CD4-positive, alpha-beta T cell treated with Interleukin-6 for 4 hours (primary cell): ENCODE data around the gene GSPT2.
"Not testable (repeated sequence)": the region's sequence is repeated elsewhere in the genome, so short reads cannot be mapped to it uniquely, and the experiment has no call there.

Source experiments
- DNase-seq: peaks from one replicate; pipeline ENCODE4 v3.0.0-alpha.2; 2020; ENCODE audit warnings: mixed read lengths

Gene GSPT2

DNA sequence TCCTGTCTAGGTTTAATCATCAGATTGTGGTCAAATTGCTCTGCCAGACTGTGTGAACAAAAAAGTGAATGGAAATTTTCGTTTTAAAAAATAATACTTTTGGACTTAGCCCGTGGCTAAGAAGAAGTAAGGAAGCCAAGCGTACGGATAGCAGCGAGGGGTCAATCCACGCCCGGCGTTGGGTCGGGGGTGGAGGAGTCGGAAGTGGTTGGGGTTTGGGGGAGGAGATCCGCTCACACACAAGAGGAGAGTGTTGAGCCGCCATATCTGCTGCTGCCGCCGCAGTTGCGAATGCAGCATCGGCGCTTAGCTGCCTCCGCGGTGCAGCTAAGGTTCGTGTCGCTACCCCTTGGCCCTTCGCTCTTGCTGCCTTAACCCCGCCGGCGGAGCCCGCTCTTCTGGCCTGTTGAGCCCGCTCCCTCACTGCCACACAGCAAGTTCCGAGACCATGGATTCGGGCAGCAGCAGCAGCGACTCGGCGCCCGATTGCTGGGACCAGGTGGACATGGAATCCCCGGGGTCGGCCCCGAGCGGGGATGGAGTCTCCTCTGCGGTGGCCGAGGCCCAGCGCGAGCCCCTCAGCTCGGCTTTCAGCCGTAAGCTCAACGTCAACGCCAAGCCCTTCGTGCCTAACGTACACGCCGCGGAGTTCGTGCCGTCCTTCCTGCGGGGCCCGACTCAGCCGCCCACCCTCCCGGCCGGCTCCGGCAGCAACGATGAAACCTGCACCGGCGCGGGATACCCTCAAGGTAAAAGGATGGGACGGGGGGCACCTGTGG, at the start of gene GSPT2:
Gene GSPT2, plus strand, starts transcription at position 264 of the 779 bp plus-strand sequence. Its CDS starts 185 bp downstream, at position 449.
- peak; percentile 58 for DNase-seq

DNA sequence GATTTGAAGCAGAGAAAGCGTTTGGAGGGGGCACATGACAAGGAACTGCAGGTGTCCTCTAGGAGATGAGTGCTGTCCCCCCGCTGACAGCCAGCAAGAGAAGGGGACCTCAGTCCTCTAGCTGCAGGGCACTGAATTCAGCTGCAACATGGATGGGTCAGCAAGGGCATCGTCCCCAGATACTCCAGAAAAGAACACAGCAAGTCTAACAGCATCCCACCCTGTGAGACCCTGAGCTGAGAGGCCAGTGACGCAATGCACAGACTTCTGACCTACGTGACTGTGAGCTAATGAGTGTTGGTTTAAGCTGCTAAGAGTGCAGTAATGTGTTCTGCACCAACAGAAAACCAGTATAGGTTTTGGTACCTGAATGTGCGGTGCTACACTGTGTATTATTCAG, 49.0 kb upstream of the GSPT2 start:
- DNase-seq, result no peak

DNA sequence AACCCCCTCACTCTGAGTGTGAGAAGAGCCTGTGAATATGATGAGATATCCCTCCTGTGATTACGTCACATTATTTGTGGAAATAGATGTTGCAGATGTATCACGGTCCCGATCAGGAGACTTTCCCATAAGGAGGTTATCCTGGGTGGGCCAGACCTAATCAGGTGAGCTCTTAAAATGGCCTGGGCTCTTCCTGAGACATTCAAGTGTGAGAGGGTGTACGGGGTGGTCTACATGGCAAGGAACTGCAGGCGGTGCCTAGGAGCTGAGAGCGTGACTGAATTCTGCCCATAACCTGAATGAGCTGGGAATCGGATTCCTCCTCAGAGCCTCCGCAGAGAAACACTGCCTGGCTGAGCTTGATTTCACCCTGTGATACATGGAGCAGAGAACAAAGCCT, 45.8 kb upstream of the GSPT2 start:
- no peak for DNase-seq

DNA sequence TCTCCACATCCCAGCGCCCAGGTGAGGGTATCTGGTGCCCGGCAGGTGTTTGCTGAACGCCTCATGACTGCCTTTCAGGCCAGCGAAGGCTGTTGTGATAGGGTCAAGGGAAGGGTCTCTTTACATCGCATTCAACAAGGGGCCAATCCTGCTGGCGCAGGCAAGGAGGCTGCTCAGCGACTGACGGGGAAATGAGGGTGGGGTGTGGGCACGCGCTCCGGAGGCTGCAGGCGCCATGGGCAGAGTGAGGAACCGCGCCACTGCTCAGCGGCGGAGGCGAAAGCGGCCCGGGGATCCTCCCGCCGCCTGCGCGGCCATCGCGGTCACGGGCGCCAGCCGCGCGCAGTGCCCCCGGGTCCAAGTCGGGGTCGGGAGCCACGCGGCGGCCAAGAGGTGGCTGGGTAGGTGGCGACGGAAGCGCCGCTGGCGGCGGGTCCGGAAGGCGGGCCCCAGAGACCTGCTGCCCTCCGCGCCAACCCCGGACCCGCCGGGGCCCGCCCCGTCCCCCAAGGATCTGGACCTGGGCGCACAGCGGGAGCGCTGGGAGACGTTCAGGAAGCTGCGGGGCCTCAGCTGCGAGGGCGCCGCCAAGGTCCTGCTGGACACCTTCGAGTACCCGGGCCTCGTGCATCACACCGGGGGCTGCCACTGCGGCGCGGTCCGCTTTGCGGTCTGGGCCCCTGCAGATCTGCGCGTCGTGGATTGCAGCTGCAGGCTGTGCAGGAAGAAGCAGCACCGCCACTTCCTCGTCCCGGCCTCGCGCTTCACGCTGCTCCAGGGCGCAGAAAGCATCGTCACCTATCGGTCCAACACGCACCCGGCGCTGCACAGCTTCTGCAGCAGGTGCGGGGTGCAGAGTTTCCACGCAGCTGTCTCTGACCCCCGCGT, 32.7 kb upstream of the GSPT2 start, which contains the start of gene CENPVL1:
Gene CENPVL1, plus strand, starts transcription at position 236 of the 888 bp plus-strand sequence. Its CDS starts 0 bp downstream, at position 236.
- not testable (repeated sequence) for DNase-seq

DNA sequence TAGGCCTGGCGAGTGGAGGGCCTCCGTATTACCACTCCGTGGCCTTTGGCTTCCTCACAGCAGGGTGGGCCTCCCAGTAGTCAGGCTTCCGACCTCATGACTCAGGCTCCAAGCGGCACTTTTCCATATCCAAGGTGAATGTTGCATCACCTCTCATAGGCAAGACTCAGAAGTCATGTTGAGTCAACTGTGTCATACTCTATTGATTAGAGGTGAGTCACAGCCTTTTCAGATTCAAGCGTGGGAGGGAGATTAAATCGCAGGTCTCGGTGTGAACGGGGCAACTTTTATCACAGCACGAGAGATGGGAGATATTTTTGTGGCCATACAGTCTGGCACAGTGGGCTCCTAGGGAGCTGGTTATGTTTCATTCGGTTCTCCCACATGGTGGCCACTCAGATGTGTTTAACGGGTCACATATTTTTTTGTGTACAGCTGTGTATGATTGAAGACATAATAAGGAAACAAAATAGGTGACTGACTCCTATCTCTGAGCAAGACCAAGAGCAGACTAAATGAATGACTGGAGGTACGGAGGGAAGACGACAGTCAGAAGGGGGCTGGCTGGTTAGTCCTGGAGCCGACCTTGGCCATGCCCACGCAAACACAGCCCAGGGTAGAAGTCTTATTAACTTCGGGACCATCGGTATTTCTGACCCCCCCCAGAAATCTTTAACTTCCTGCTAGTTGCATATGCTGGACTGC, 30.1 kb upstream of the GSPT2 start:
- DNase-seq, result not testable (repeated sequence)

DNA sequence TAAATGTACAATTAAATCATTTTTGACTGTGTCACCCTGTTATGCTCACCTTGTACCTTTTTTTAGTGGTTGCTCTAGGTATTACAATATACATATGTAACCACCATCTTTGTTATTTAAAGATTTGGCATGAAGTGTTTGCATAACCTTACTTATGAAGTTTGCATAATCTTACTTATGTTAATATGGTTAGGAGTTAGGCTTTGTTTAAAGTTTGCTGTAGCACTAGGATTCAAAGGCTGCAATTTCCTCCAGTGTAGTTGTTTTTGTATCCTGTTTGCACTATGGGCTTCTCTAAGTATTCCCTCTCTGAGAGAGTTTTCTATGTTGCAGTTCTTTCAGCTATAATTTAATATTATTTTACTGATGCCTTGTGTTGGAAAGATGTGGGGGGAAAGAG, 15.0 kb upstream of the GSPT2 start:
- DNase-seq, result no peak

DNA sequence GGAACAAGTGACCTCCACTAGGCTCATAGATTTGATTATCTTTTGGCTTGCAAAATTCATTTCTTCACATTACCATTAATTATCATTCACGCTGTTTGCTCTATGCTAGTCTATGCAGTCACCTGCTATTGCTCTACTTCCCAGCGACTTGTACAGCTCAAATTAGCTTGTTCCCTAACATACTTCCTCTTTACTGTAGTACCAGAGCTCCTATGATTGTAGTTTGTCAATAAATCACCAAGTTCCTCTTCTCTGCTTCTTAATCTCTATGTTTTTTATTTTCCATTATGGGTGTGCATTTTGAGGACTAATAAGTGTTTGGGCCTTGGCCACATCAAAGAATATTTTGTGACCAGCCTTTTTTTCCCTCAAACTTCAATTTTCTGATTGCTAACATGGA, 6.2 kb upstream of the GSPT2 start:
- no peak for DNase-seq

DNA sequence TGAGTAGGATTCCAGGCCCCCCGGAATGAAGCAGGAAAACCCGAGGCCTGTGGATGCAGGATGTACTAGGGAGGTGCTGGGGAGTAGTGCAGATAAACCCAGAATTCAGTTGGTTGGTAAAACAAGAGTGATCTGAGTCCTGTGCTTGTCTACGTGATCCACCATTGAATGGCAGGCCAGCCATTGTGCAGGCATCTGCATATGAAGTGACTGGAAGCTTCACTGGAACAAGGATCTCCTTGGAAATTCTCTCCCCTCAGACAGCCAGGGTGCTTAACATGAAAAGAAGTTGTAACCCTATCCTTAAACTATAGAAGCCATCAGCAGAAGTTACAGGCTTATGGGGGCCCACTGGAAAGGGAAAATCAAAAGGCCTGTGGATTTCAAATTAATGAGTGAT, 656 bp upstream of the GSPT2 start:
- DNase-seq, result no peak

DNA sequence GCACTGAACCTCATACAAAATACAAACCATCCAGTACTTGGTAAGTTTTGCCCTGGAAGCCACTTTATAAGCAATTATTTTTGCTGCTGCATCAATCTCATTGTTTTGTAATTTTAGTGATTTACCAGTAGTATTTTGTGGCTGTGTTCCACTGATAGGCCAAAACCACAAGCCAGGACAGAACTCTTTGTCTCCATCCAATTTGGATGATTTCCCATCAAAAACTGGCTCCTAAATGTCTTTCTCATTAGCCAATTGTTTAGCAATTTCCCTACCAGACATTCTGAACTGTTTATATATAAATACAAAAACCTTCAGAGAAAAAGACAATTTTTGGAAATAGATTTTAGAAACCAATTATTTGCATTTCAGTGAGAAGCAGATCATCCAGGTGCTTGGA, 4.4 kb downstream of the GSPT2 start:
- no peak for DNase-seq

DNA sequence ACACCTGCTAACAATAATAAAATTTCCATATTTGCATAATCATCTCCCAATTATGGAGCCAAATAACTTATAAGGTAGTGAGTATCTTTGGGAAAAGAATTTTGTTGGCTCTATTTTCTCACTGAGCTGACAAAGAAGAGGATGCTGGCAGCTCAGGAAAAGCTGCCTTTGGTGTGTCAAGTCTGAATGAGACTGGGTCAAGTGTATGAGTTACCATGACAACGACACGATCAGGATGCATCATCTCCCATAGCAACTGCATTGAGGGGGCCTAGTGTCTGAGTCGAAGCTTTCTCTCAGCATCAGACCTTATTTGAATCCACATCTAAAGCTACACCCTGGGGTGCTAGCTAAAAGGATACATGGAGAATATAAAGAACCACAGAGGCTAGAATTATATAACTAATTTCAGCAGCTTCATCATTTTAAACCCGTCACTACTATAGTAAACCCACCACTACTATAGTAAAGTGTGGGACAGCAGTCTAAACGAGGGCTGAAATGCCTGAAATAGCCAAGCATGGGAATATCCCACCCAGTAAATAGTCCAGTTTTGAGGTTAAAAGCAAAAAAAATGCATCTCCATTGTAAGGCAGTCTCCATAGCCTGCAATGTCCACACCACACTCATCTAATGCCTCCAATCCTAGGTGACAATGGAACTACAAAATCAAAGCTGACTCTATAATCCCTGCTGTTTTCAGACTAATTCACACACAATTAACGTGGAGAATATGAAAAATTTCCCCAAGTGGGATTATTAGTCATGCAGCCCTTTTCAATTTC, 16.0 kb downstream of the GSPT2 start:
- no peak for DNase-seq

DNA sequence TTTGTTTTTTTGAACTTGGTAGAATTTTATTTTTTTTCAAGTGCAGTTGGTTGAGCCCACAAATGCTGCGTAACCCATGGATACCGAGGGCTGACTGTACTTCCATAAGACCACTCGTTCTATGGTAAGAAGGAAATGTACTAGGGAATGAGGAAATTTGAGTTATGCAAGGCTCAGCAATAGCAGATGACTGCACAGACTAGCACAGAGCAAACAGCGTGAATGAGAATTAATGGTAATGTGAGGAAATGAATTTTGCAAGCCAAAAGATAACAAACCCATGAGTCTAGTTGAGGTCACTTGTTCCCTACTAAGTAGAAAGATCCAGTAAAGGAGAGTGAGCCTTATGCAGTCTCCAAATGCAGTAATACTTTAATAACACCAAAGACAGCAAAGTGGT, 17.4 kb downstream of the GSPT2 start:
- DNase-seq, result no peak

DNA sequence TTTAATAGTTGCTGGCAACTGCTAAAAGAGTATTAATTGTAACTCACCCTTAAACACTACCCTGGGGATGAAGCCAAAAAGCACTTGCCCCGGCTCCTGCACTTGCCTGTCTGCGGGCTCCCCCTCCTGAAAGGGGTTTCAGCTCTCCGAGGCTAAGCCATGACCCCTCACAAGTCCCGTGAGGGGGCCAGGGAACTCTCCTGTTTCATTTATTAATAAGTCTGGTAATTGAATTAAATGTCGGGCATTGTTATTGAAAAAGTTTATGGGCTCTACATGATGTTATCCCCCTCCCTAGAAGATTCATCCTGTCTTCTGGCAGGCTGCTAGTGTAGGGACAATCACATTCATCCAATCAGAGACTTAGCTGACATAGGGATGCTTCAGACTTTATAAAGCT, 23.3 kb downstream of the GSPT2 start:
- no peak for DNase-seq

DNA sequence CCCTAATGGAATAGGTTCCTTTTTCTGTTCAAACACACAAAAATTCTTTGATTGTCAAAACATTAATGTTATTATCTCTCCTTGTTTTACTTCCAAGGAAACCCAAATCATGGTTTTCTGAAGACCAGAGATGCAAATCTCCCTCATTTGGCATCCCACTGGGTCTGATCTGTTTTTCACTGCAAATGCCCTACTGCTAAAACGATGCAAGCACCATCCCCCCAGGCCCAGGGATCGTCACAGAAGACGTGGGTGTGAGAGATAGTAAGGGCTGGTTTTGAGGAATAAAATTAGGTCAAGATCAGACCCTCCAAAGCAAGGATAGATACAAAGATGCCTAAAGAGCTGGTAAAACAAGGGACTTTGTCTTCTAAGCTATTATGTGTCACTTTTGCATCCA, 33.6 kb downstream of the GSPT2 start:
- DNase-seq, result no peak

DNA sequence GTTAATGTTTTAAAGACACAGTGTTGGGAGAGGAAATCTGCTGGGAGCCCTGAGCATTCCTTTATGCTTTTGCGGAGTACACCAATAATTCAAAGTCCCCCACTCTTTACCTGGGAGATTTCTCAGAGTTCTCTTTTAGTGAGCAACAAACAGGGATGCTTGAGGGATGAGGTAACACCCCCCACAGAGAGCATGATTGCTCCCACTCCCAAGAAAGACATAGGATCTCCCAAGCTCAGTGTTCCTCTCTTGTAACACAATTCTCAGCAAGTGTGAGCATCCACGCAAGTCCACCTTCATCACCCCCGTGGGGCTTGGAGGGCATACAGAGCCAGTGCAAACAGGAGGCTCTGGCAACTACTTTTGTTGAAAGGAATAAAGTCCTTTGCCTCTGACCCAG, 36.1 kb downstream of the GSPT2 start:
- no peak for DNase-seq

DNA sequence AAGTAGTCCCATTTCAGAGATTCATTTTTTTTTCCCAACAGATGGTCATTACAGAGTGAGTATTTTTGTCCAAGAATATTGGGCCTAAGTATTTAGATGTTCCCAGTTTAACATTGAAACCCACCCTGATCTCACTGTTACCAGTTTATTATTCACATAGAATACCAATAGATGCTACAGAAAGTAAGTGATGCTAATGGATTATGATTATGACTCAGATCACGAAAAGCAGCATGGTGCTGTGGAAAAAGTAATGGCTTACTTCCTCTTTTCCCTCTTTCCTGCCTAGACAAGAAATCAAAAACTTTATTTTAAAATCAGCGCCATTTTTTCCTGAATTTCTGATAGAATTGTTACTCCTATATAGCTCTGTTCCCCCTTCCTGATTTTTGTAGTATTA, 51.9 kb downstream of the GSPT2 start:
- no peak for DNase-seq
